ENCODE measurements around the gene CMIP.

The CMIP gene

DNA sequence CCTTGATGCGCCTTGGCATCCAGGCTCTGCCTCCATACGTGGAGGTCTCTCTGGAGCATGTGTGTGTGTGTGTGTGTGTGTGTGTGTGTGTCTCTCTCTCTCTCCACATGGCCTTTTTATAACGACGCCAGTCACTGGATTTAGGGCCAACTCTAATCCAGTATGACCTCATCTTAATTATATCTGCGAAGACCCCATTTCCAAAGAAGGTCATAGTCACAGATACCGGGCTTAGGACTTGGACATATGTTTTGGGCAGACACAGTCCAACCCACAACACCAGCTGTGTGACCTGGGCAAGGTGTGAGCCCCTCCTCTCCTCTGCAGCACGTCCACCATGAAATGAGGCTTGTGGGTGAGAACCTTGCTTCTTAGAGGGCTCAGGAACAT lies 196.1 kb downstream of the CMIP start:
- no peak overlapping the region for H3K4me3 ChIP-seq (ENCODE audit: low read depth in 1 of 2, low read length in 1 of 2)

DNA sequence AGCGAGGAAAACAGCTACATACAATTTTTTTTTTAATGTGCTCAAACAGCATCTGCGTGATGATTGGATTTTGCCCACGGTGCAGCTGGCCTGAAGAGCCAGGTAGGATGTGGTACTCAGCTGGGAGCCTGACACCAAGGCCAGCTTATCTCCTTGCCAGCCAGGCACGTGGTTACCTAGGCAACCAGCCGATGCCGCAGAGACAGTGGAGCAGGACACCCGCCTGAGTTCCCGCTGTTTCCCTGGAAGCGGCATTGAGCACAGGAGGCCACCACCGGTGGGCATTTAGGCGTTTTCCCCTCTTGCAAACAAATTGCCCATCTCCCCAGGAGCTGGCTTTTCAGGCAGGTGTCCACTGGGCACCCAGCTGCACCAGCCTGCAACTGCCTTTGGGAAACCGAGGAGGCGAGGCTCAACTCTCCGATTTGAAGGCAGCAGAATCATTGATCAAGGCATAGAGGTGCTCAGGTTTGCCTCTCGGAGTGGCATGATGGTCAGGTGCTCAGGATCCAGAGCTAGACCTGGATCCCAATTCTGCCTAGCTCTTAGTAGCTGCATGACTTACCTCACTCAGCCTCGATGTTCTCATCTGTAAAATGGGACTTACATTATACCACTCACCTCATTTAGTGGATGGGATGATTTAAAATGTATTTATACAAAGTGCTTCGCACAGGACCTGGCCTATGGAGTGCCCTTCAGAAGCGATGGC lies 196.9 kb downstream of the CMIP start:
- Histone ChIP-seq H3K4me1 (ENCODE audit: control insufficient read depth in 1 of 2, insufficient read depth in 1 of 2, low read depth in 1 of 2, low read length in 1 of 2) (peaks cover 4 to 11% of the 10 kb centered on the region in 2 experiments), H3K27ac (no peak overlapping the region), H3K36me3 (peaks cover 26% of the 10 kb centered on the region), H3K9me3 (no peaks in the 10 kb centered on the region), H3K27me3 (no peaks in the 10 kb centered on the region), H3K4me3 (ENCODE audit: low read depth in 1 of 2, low read length in 1 of 2) (no peak overlapping the region)
- TF ChIP-seq, protein P1, sequence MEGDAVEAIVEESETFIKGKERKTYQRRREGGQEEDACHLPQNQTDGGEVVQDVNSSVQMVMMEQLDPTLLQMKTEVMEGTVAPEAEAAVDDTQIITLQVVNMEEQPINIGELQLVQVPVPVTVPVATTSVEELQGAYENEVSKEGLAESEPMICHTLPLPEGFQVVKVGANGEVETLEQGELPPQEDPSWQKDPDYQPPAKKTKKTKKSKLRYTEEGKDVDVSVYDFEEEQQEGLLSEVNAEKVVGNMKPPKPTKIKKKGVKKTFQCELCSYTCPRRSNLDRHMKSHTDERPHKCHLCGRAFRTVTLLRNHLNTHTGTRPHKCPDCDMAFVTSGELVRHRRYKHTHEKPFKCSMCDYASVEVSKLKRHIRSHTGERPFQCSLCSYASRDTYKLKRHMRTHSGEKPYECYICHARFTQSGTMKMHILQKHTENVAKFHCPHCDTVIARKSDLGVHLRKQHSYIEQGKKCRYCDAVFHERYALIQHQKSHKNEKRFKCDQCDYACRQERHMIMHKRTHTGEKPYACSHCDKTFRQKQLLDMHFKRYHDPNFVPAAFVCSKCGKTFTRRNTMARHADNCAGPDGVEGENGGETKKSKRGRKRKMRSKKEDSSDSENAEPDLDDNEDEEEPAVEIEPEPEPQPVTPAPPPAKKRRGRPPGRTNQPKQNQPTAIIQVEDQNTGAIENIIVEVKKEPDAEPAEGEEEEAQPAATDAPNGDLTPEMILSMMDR (IDR thresholded peaks at IDR 0.05): no peak

More for the DNA sequence above, 196.1 kb downstream of the CMIP start:
- H3K27ac ChIP-seq: peak overlapping the region; percentile 5
- H3K9me3 ChIP-seq: no peaks in the 10 kb centered on the region
- H3K27me3 ChIP-seq: no peaks in the 10 kb centered on the region
- TF ChIP-seq, protein P1 (IDR thresholded peaks at IDR 0.05): no peak
- H3K36me3 ChIP-seq: peaks cover 26% of the 10 kb centered on the region
- H3K4me1 ChIP-seq (ENCODE audit: control insufficient read depth in 1 of 2, insufficient read depth in 1 of 2, low read depth in 1 of 2, low read length in 1 of 2): peaks cover 12 to 18% of the 10 kb centered on the region in 2 experiments

DNA sequence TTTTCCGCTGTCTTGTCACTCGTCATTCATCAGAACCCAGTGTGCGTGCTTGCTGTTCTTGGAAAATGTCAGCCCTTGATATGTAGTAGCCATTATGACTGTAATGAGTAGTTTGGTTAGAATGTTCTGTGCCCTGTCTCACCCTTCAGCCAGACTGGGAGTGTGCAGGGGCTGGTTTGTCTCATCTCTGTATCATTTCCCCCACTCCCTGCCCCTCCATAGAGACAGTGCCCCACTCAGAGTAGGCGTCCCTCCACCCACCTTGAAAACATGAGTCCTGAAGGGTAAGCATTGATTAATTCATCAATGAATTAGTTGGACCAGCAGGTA lies 197.5 kb downstream of the CMIP start:
- H3K9me3 ChIP-seq: no peaks in the 10 kb centered on the region
- TF ChIP-seq, protein P1 (IDR thresholded peaks at IDR 0.05): no peak
- H3K4me1 ChIP-seq (ENCODE audit: control insufficient read depth in 1 of 2, insufficient read depth in 1 of 2, low read depth in 1 of 2, low read length in 1 of 2): peaks cover 4 to 7% of the 10 kb centered on the region in 2 experiments
- H3K36me3 ChIP-seq: peaks cover 26% of the 10 kb centered on the region
- H3K27me3 ChIP-seq: no peaks in the 10 kb centered on the region
- H3K4me3 ChIP-seq (ENCODE audit: low read depth in 1 of 2, low read length in 1 of 2): no peak overlapping the region
- no peak overlapping the region for H3K27ac ChIP-seq

DNA sequence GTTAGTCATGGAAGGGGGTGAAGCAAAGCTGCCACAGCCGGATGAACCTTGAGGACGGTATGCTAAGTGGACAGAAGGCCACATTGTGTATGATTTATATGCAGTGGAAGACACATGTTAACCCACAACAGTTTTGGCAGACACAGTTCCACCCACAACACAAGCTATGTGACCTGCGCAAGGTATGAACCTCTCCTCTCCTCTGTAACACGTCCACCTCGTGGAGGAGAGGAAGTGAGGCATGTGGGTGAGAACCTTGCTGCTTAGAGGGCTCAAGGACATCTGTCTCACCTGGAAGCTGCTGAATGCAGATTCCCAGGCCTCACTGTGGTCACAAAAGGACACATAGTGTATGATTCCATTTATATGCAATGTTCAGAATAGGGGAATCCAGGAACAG lies 198.3 kb downstream of the CMIP start:
- TF ChIP-seq, protein P1 (IDR thresholded peaks at IDR 0.05): no peak
- H3K4me1 ChIP-seq (ENCODE audit: control insufficient read depth in 1 of 2, insufficient read depth in 1 of 2, low read depth in 1 of 2, low read length in 1 of 2): peaks cover 4 to 7% of the 10 kb centered on the region in 2 experiments
- H3K36me3 ChIP-seq: peaks cover 26% of the 10 kb centered on the region
- H3K27me3 ChIP-seq: no peaks in the 10 kb centered on the region
- H3K4me3 ChIP-seq (ENCODE audit: low read depth in 1 of 2, low read length in 1 of 2): no peak overlapping the region
- H3K9me3 ChIP-seq: no peaks in the 10 kb centered on the region
- H3K27ac ChIP-seq: peak overlapping the region; percentile 44

DNA sequence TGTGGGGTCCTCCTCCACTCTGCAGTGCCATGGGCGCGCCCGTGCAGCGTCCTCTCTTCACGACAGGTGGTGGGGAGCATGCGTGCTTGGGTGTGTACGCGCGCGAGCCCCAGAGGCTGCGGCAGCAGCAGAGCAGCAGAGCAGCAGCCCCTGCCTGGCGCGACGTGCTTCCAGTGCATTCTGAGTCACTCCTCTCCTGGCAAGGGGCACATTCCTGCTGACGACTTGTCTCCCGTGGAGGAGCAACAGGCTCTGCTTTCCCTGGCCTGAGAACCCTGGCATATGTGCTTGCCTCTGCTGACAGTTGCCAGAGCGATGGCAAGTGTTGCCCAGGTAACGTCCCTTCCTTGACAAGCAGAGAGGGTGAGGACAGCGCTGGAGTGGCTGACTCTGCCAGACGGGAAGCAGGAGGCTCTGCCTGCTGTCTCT lies 200.7 kb downstream of the CMIP start:
- H3K36me3 ChIP-seq: peaks cover 26% of the 10 kb centered on the region
- TF ChIP-seq, protein P1 (IDR thresholded peaks at IDR 0.05): no peak
- no peak overlapping the region for H3K27ac ChIP-seq
- H3K27me3 ChIP-seq: no peaks in the 10 kb centered on the region
- no peak overlapping the region for H3K4me3 ChIP-seq (ENCODE audit: low read depth in 1 of 2, low read length in 1 of 2)
- H3K9me3 ChIP-seq: no peaks in the 10 kb centered on the region
- H3K4me1 ChIP-seq (ENCODE audit: control insufficient read depth in 1 of 2, insufficient read depth in 1 of 2, low read depth in 1 of 2, low read length in 1 of 2): peaks cover 4 to 7% of the 10 kb centered on the region in 2 experiments
